BE2C (cell line): ENCODE measurements around the gene NUMB.

Experiments used
- DNase-seq: peaks from one replicate; pipeline ENCODE4 v3.0.0-alpha.2; 2020
- H3K27me3 ChIP-seq: fragments of 250-450 bp; sonication (Bioruptor Pico); 2 replicates; pipeline ENCODE4 v1.5.1; 2020; ENCODE audit warnings: mild to moderate bottlenecking
- H3K36me3 ChIP-seq: fragments of 250-450 bp; sonication (Bioruptor Pico); 2 replicates; pipeline ENCODE4 v1.5.1; 2020; ENCODE audit warnings: mild to moderate bottlenecking
- H3K4me1 ChIP-seq: fragments of 250-450 bp; sonication (Bioruptor Pico); 2 replicates; pipeline ENCODE4 v1.5.1; 2020
- H3K4me3 ChIP-seq: 2 replicates; pipeline ENCODE4 v1.5.1; 2011; ENCODE audit warnings: low read depth, low read length
- H3K9me3 ChIP-seq: fragments of 250-450 bp; sonication (Bioruptor Pico); 2 replicates; pipeline ENCODE4 v1.5.1; 2020
- TF ChIP-seq, protein P1 (sequence below): IDR thresholded peaks from 2 replicates; pipeline ENCODE4 v1.5.1; 2012; ENCODE audit warnings: mild to moderate bottlenecking, low read depth, low read length

Gene NUMB

DNA sequence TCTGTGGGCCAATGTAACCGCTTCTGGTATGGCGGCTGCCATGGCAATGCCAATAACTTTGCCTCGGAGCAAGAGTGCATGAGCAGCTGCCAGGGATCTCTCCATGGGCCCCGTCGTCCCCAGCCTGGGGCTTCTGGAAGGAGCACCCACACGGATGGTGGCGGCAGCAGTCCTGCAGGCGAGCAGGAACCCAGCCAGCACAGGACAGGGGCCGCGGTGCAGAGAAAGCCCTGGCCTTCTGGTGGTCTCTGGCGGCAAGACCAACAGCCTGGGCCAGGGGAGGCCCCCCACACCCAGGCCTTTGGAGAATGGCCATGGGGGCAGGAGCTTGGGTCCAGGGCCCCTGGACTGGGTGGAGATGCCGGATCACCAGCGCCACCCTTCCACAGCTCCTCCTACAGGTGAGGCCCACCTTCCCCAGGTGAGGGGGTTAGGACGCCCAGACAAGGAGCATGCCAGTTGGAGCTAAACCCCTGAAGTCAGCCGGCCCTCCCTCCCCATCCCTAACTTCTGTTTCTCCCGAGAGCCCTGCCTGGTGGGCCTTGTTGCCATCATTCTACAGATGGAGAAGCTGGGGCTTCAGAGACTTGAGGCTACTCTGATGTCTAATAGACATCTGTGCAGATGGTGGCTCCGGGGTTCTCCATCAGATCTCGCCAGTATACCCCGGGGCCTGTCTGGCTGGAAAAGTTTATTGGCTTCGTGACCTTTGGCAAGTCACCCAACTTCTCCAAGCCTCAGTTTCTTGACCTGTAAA is 195.7 kb downstream of the NUMB start:
- DNase-seq = no peak
- Histone ChIP-seq H3K36me3 (no peaks in the 10 kb centered on the region), H3K9me3 (no peaks in the 10 kb centered on the region), H3K27me3 (no peaks in the 10 kb centered on the region), H3K4me3 (no peak overlapping the region), H3K4me1 (no peaks in the 10 kb centered on the region)
- TF ChIP-seq, protein P1, sequence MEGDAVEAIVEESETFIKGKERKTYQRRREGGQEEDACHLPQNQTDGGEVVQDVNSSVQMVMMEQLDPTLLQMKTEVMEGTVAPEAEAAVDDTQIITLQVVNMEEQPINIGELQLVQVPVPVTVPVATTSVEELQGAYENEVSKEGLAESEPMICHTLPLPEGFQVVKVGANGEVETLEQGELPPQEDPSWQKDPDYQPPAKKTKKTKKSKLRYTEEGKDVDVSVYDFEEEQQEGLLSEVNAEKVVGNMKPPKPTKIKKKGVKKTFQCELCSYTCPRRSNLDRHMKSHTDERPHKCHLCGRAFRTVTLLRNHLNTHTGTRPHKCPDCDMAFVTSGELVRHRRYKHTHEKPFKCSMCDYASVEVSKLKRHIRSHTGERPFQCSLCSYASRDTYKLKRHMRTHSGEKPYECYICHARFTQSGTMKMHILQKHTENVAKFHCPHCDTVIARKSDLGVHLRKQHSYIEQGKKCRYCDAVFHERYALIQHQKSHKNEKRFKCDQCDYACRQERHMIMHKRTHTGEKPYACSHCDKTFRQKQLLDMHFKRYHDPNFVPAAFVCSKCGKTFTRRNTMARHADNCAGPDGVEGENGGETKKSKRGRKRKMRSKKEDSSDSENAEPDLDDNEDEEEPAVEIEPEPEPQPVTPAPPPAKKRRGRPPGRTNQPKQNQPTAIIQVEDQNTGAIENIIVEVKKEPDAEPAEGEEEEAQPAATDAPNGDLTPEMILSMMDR = no peak

DNA sequence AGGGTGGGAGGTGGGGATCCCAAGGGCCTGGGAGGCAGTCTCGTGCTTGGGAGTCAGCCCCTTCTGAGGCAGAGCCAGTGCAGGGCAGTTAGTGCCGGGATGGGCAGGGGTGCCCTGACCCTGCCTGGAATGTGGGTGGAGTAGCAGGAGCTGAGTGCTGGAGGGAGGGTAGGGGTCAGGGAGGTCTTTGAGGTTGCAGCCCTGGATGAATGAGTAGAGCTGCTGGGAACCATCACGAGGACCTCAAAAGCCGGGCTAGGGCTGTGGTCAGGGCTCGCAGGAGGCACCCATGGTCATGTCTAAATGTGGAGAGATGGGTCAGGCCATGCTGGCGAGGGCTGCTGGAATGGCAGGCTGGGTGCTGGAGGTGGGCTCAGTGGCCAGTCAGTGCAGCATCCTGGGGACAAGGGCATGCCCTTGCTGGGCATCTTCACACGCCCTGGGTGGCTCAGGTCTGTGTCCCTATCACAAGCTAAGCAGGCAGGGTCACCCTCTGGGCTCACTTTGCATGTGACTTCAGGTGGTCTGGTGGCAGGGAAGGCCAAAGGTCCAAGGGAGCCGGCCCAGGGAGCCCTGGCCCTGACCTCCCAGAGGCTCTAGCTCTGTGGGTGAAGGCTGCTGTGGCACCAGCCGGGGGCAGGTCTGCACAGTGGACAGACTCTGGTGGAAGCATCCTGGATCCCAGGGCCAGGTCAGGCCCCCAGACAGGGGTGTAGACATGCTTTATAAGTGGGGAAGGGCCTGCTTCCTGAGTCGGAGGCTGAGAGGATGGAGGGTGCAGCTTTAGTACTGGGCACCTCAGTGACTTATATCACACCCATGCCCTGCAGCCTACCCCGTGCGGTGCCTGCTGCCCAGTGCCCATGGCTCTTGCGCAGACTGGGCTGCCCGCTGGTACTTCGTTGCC is 196.6 kb downstream of the NUMB start:
- Histone ChIP-seq H3K27me3 (no peaks in the 10 kb centered on the region), H3K36me3 (no peaks in the 10 kb centered on the region), H3K4me1 (no peaks in the 10 kb centered on the region), H3K9me3 (no peaks in the 10 kb centered on the region), H3K4me3 (no peak overlapping the region)
- TF ChIP-seq, protein P1 = no peak
- DNase-seq = no peak

DNA sequence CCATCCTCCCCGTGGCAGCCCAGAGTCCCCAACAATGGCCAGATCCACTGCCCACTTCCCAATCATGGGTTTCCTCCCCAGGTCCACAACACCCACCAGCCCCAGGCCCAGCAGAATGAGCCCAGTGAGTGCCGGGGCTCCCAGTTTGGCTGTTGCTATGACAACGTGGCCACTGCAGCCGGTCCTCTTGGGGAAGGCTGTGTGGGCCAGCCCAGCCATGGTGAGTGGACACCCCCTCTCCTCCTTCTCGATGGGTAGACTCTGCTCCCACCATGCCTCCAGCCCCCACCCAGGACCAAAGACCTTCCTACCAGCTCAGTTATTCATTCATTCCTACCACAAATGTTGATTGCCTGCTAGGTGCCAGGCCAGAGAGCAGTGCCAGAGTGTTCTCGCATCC is 197.3 kb downstream of the NUMB start:
- Histone ChIP-seq H3K9me3 (no peaks in the 10 kb centered on the region), H3K27me3 (no peaks in the 10 kb centered on the region), H3K36me3 (no peaks in the 10 kb centered on the region), H3K4me3 (no peak overlapping the region), H3K4me1 (no peaks in the 10 kb centered on the region)
- TF ChIP-seq, protein P1 = no peak
- DNase-seq = no peak

DNA sequence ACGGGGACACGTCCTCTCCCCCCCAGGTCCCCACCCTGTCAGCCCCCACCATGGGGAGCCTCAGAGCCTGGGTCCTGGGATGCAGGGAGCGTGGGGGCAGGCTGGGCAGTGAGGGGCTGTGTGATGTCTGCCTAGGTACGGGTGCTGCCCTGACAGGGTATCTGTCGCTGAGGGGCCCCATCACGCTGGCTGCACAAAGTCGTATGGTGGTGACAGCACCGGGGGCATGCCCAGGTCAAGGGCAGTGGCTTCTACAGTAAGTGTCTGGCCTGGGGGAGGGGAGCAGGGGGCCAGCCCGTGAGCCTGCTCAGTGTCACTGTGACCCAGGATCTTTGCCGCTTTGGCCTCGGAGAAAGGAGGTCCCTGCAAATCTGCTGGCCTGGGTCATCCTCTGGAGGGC is 197.8 kb downstream of the NUMB start:
- no peaks in the 10 kb centered on the region for H3K9me3 ChIP-seq
- no peaks in the 10 kb centered on the region for H3K4me1 ChIP-seq
- no peaks in the 10 kb centered on the region for H3K36me3 ChIP-seq
- no peak overlapping the region for H3K4me3 ChIP-seq
- H3K27me3 ChIP-seq = no peaks in the 10 kb centered on the region
- no peak for DNase-seq
- TF ChIP-seq, protein P1 = no peak

DNA sequence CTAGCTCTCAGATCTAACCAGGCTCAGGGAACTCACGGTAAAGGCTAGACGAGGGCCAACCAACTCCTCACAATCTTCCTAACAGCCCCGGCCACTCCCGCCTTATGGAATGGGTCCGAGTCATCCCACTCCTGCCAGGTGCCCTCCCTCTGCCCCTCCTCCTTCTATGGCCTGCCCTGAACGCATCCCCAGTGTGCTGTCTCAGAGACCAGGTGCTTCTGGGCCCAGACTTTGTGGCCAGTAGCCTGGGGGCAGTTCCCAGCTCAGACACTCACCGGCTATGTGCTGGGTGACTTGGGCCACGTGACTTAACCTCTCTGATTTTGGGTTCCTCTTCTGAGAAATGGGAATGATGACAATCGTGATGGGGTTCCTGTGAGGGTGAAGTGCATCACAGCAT is 198.5 kb downstream of the NUMB start:
- H3K27me3 ChIP-seq = no peaks in the 10 kb centered on the region
- H3K4me1 ChIP-seq = no peaks in the 10 kb centered on the region
- H3K9me3 ChIP-seq = no peaks in the 10 kb centered on the region
- no peak overlapping the region for H3K4me3 ChIP-seq
- TF ChIP-seq, protein P1 = no peak
- DNase-seq = no peak
- no peaks in the 10 kb centered on the region for H3K36me3 ChIP-seq
